NCI-H1417 (cell line): ENCODE data around the gene FIP1L1.
A peak's percentile ranks its signal among the peaks of the same experiment; 100 is the strongest.

ENCODE experiments used
- DNase-seq, 3 experiments: peaks; one replicate each; lab custom pipeline; 2025; lab: John Stamatoyannopoulos, UW

Gene FIP1L1

DNA sequence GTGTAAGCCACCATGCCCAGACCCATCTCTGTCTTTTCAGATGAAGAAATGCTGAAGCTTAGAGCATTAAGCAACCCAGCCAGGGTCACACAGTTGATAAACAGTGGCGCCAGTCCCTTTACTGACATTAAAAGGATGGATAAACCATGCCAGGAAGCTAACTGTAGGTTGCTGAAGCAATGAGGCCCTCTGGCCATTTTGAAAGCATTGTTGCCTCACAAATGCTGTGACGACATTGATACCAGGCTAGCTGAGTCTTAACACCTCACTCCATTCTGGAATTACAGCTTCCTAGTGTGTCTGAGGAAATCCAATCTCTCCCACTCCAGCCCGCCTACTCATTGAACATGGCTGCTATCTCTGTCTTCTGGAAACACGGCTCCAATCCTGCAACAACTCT lies 124.1 kb downstream of the FIP1L1 start:
- no peak for DNase-seq

DNA sequence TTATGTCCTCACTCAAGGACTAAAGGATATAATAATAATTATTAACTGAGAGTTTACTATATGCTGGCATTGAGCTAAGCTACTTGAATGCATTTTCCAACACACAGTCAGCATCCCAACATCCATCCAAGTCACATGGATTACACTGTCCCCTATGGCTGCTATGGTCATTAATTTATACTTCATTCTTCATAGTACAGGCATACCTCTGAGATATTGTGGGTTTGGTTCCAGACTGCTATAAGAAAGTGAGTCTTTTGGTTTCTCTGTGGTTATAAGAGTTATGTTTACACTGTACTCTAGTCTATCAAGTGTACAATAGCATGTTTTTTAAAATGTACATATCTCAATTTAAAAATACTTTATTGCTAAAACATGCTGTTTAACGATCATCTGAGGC lies 124.7 kb downstream of the FIP1L1 start:
- DNase-seq = no peak

DNA sequence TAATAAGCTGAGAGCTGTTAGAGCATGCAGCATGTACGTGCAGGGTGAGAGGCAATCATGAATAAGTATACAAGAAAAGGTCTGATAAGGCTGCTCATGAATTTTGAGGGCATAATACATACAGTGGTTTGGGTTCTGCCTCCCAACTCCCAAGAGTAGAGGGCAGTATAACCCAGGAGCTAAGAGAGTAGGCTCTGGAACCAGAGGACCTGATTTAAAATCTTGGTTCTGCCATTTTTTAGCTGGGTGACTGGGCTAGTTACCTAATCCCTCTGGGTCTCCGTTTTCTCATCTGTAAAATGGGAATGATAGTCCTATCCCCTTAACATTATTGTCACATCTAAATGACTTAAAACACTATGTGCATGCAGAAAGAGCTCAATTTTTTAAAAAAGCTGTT lies 128.5 kb downstream of the FIP1L1 start:
- peak in 1 of 3 experiments; percentile 7 for DNase-seq

DNA sequence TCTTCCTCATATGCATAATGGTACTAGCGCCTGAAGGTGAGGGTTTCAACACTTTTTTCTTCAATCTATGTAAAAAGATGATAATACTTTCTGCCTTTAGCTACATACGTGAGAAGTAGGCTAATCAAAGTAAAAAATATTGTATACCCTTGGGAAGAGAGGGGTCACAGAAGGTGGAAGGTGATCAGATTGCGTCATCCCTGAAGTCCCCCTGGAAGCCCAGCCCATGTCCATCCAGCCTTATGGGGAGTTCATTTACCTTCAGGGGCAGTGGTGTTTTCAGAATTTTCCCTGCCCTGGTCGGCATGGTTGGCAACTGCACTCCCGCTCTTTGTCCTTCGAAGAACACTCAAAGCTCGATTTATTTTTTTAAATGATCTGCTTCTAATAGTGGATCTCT lies 129.6 kb downstream of the FIP1L1 start:
- no peak for DNase-seq

DNA sequence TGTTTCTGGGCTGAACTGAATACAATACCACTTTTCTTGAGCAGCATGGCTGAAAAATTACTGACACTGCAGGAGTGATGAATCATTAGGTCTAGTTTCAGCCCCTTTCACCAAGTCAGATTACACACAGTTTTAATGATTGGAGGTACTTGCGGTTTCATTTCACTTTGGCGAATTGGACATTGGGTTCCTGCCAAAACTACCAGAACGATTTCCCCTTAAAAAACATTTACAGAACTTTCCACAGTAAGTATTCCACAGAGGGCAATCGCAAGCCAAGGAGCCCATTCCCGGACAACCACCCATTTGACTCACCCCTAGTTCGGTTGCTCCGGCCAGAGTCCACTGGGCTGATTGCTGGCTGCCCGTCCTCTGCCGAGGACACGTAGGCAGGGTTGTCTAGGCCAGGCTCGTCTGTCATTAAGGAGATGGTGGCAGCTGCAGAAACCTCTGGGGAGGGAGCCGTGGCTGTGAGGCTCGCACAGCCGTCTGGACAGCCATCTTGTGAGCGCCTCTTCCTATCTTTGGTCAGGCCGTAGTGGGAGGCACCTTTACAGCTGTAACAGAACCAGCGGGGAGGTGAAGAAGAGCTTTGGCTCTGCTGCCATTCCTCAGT lies 130.3 kb downstream of the FIP1L1 start:
- peak in 1 of 3 experiments; percentile 29 for DNase-seq

DNA sequence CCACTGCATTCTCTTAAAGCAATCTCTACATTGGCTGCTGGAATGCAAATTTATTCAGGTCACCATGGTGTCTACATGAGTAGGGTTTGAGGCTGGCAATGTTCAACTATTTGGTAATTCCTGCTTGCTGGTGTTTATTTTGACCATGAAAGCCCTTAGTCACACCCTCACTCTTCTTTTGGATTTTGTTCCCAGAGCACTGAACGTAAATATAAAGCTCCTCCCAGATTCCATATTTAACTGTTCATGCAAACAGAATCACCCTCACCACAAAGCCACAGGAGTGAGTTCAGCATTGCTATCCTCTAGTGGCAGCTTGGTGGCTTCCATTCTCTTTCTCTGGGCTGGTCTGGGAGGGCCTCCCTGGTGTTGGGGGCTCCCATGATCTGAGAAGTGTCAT lies 131.0 kb downstream of the FIP1L1 start:
- DNase-seq = no peak

DNA sequence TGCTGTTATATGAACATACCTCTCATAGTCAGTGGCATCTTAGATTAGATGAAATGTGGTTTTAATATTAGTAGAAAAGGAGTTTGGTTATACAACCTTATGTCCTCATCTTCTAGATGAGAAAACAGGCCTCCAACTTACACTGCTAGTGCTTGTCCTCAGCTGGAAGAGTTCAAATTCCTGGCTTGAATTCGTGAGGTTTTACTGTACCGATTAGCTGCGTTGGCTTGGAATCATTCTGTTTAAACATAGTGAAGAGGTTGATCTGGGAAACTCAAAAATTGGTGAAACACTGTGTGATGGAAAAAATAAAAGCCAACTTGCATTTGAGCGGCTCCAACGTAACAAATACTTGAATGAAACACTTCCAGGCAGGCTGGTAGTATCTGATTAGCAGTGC lies 132.9 kb downstream of the FIP1L1 start:
- DNase-seq = no peak
